Measurements from ENCODE around the gene PTBP1. TPM values are rescaled to one million over a fixed set of nuclear protein-coding genes. Genes with fewer than 3 reads are reported as not detected.

Gene PTBP1
- polyA plus RNA-seq, 3 donors: 62.4 to 117 (median 81.6) TPM

- Mint-ChIP-seq H3K4me3 (peak overlapping the region; percentile 51 to 76), H3K4me1 (peaks cover 12% of the 10 kb centered on the region), H3K27ac (peak overlapping the region in 5 of 7 donors; percentile 40 to 85 (median 80)), H3K9me3 (peaks cover 0 to 2% (median 0%) of the 10 kb centered on the region in 7 donors), H3K36me3 (peaks cover 0 to 2% of the 10 kb centered on the region in 2 donors), H3K27me3 (ENCODE audit: low read depth in 3 of 3) (peaks cover 4 to 8% (median 6%) of the 10 kb centered on the region in 3 donors)
- peak overlapping the region; percentile 43 for H3K9ac ChIP-seq (ENCODE audit: insufficient read depth, low read length, poor library complexity, severe bottlenecking)
- WGBS (ENCODE audit: insufficient coverage): 100% methylated on average over 1 of the region's 9 CpGs
- H3K4me1 ChIP-seq (ENCODE audit: control insufficient read depth in 1 of 2, insufficient read depth in 2 of 2, low read length in 2 of 2): peaks cover 14 to 15% of the 10 kb centered on the region in 2 donors
- intact Hi-C loops (cut with micrococcal nuclease): no loop called here
- peak overlapping the region in 1 of 2 donors; percentile 60 for H3K27ac ChIP-seq (ENCODE audit: low read depth in 1 of 2, low read length in 2 of 2)
- no peaks in the 10 kb centered on the region for H4K20me1 ChIP-seq (ENCODE audit: insufficient read depth, low read length)
- no peaks in the 10 kb centered on the region for H3K79me2 ChIP-seq (ENCODE audit: insufficient read depth, low read length)
- H3K36me3 ChIP-seq (replicated peaks in 1 of 2; ENCODE audit: control insufficient read depth in 1 of 2, insufficient read depth in 2 of 2, low read length in 2 of 2): no peaks in the 10 kb centered on the region
- H2AFZ ChIP-seq (ENCODE audit: insufficient read depth, low read depth, low read length, poor library complexity, severe bottlenecking): peak overlapping the region; percentile 75
- no peak for TF ChIP-seq CTCF (IDR thresholded peaks at IDR 0.05)
- H3K9me3 ChIP-seq (replicated peaks in 1 of 2; ENCODE audit: control insufficient read depth in 1 of 2, insufficient read depth in 1 of 2, low read length in 2 of 2): no peaks in the 10 kb centered on the region
- H3K4me2 ChIP-seq (replicated peaks; ENCODE audit: extremely low read depth, low read length, poor library complexity, severe bottlenecking): peak overlapping the region; percentile 41
- no peaks in the 10 kb centered on the region for H3K27me3 ChIP-seq (ENCODE audit: control insufficient read depth in 2 of 2, insufficient read depth in 2 of 2, low read length in 2 of 2)
- H3K4me3 ChIP-seq (replicated peaks in 1 of 3; ENCODE audit: low read depth in 2 of 3, low read length in 3 of 3): peak overlapping the region in 1 of 3 experiments; percentile 37
- peak in 2 of 3 donors; percentile 14 to 44 for DNase-seq
These were observed 7.6 kb upstream of the PTBP1 start for GRCh38 chr19:789701-790060.

GRCh38 chr19:791007-791566, 6.2 kb upstream of the PTBP1 start:
- Mint-ChIP-seq H3K4me1 (peaks cover 12% of the 10 kb centered on the region), H3K27me3 (ENCODE audit: low read depth in 3 of 3) (peaks cover 4 to 6% (median 5%) of the 10 kb centered on the region in 3 donors), H3K36me3 (peaks cover 0 to 2% of the 10 kb centered on the region in 2 donors), H3K9me3 (peaks cover 0 to 2% (median 0%) of the 10 kb centered on the region in 7 donors), H3K27ac (no peak overlapping the region), H3K4me3 (peak overlapping the region in 1 of 2 donors; percentile 42)
- Histone ChIP-seq H3K4me3 (replicated peaks in 1 of 3; ENCODE audit: low read depth in 2 of 3, low read length in 3 of 3) (no peak overlapping the region), H4K20me1 (ENCODE audit: insufficient read depth, low read length) (no peaks in the 10 kb centered on the region), H2AFZ (ENCODE audit: insufficient read depth, low read depth, low read length, poor library complexity, severe bottlenecking) (no peak overlapping the region), H3K36me3 (replicated peaks in 1 of 2; ENCODE audit: control insufficient read depth in 1 of 2, insufficient read depth in 2 of 2, low read length in 2 of 2) (no peaks in the 10 kb centered on the region), H3K27ac (ENCODE audit: low read depth in 1 of 2, low read length in 2 of 2) (no peak overlapping the region), H3K4me2 (replicated peaks; ENCODE audit: extremely low read depth, low read length, poor library complexity, severe bottlenecking) (no peak overlapping the region), H3K9ac (ENCODE audit: insufficient read depth, low read length, poor library complexity, severe bottlenecking) (no peak overlapping the region), H3K4me1 (ENCODE audit: control insufficient read depth in 1 of 2, insufficient read depth in 2 of 2, low read length in 2 of 2) (peaks cover 16% of the 10 kb centered on the region in 2 donors), H3K9me3 (replicated peaks in 1 of 2; ENCODE audit: control insufficient read depth in 1 of 2, insufficient read depth in 1 of 2, low read length in 2 of 2) (no peaks in the 10 kb centered on the region), H3K27me3 (ENCODE audit: control insufficient read depth in 2 of 2, insufficient read depth in 2 of 2, low read length in 2 of 2) (no peaks in the 10 kb centered on the region), H3K79me2 (ENCODE audit: insufficient read depth, low read length) (peaks cover under 1% of the 10 kb centered on the region)
- intact Hi-C loops (cut with micrococcal nuclease): no loop called here
- no peak for TF ChIP-seq CTCF (IDR thresholded peaks at IDR 0.05)
- WGBS (ENCODE audit: insufficient coverage): 83% methylated on average over 21 of the region's 26 CpGs
- DNase-seq: no peak
